Breast epithelium (tissue), 4 donors: ENCODE results near the gene MAP7D3. TPM values are rescaled to one million over a fixed set of nuclear protein-coding genes. Genes with fewer than 3 reads are reported as not detected.

Experiments used
- DNase-seq, 2 donors: peaks; one replicate each; pipeline ENCODE4 v3.0.0-alpha.2; 2019; ENCODE audit warnings: low spot score in 2 of 2
- H3K27ac ChIP-seq, 2 donors: fragments of 200-600 bp; sonication (generic) in 1 of 2; one replicate each; pipeline ENCODE4 v1.5.1; 2016 to 2019; ENCODE audit warnings: mild to moderate bottlenecking in 1 of 2
- H3K27me3 ChIP-seq, 2 donors: fragments of 200-600 bp; sonication (generic) in 1 of 2; one replicate each; pipeline versions ENCODE4 v1.5.1 to v1.6.0; 2017 to 2019; ENCODE audit warnings: control low read depth in 1 of 2, mild to moderate bottlenecking in 1 of 2
- H3K36me3 ChIP-seq: fragments of 200-600 bp; one replicate; pipeline ENCODE4 v1.5.1; 2019
- H3K4me1 ChIP-seq, 2 donors: fragments of 200-600 bp; sonication (generic); one replicate each; pipeline ENCODE4 v1.5.1; 2016 to 2019; ENCODE audit warnings: control low read depth in 1 of 2
- H3K4me3 ChIP-seq, 3 donors: fragments of 200-600 bp; sonication (generic); 1 replicate in 2 of 3; 2 replicates in 1 of 3; pipeline ENCODE4 v1.5.1; 2016 to 2019; ENCODE audit warnings: mild to moderate bottlenecking in 3 of 3, moderate library complexity in 2 of 3
- H3K9me3 ChIP-seq, 2 donors: fragments of 200-600 bp; sonication (generic) in 1 of 2; one replicate each; pipeline ENCODE4 v1.5.1; 2016 to 2019; ENCODE audit warnings: control low read depth in 1 of 2
- CTCF ChIP-seq, 3 donors: fragments of 450-650 bp; IDR thresholded peaks; one replicate each; pipeline ENCODE4 v1.5.1; 2016 to 2017; ENCODE audit warnings: antibody characterized with exemption in 3 of 3, mild to moderate bottlenecking in 3 of 3, moderate library complexity in 3 of 3
- POLR2A ChIP-seq: fragments of 450-650 bp; IDR thresholded peaks from one replicate; pipeline ENCODE4 v1.6.1; 2016; ENCODE audit warnings: antibody characterized with exemption, mild to moderate bottlenecking, moderate library complexity
- POLR2AphosphoS5 ChIP-seq, 3 donors: sonication (generic); formaldehyde crosslinking; IDR thresholded peaks; one replicate each; pipeline ENCODE4 v1.6.1; 2017; ENCODE audit warnings: antibody characterized with exemption in 3 of 3
- intact Hi-C: fragments of 100-400 bp; cut with DNase I; formaldehyde crosslinking; loops from one replicate; pipeline ENCODE4 v1.15.1; 2023; ENCODE audit warnings: low total_unique reads
- total RNA-seq, 3 donors: library from RNA; depleted of rRNA; stranded (reverse); fragments of >200 nt; gene quantifications; one replicate each; pipeline ENCODE4 v1.1.0, GENCODE V29; 2016

Gene MAP7D3
- total RNA-seq, 3 donors from 2014 or later = 10.5 to 48.5 (median 19.3) TPM

- H3K4me3 ChIP-seq = no peak overlapping the region
- intact Hi-C loops = no loop called here
- H3K27ac ChIP-seq = no peak overlapping the region
- no peaks in the 10 kb centered on the region for H3K9me3 ChIP-seq
- peaks cover 0 to 43% of the 10 kb centered on the region in 2 donors for H3K27me3 ChIP-seq
- H3K36me3 ChIP-seq = no peaks in the 10 kb centered on the region
- no peaks in the 10 kb centered on the region for H3K4me1 ChIP-seq
- TF ChIP-seq POLR2A (no peak), POLR2AphosphoS5 (IDR thresholded peaks at IDR 0.05) (no peak), CTCF (IDR thresholded peaks at IDR 0.05) (no peak)
- no peak for DNase-seq
Measured at GRCh38 chrX:136186023-136186413, 65.2 kb downstream of the MAP7D3 start.

- TF ChIP-seq CTCF (IDR thresholded peaks at IDR 0.05) = no peak
- TF ChIP-seq POLR2A = no peak
- no peak for TF ChIP-seq POLR2AphosphoS5 (IDR thresholded peaks at IDR 0.05)
- Histone ChIP-seq H3K4me3 (no peak overlapping the region), H3K27me3 (peaks cover 0 to 45% of the 10 kb centered on the region in 2 donors), H3K9me3 (no peaks in the 10 kb centered on the region), H3K27ac (no peak overlapping the region), H3K4me1 (no peaks in the 10 kb centered on the region), H3K36me3 (no peaks in the 10 kb centered on the region)
- intact Hi-C loops = no loop called here
- DNase-seq = no peak
Measured at GRCh38 chrX:136185401-136186022, 65.7 kb downstream of the MAP7D3 start.

GRCh38 chrX:136183917-136184316, 67.3 kb downstream of the MAP7D3 start:
- Histone ChIP-seq H3K4me1 (no peaks in the 10 kb centered on the region), H3K27ac (no peak overlapping the region), H3K36me3 (no peaks in the 10 kb centered on the region), H3K4me3 (no peak overlapping the region), H3K27me3 (peaks cover 0 to 37% of the 10 kb centered on the region in 2 donors), H3K9me3 (no peaks in the 10 kb centered on the region)
- intact Hi-C loops = no loop called here
- TF ChIP-seq CTCF (IDR thresholded peaks at IDR 0.05) (no peak), POLR2AphosphoS5 (IDR thresholded peaks at IDR 0.05) (no peak), POLR2A (no peak)
- DNase-seq = no peak

GRCh38 chrX:136183172-136183571, 68.0 kb downstream of the MAP7D3 start:
- no peak for TF ChIP-seq CTCF (IDR thresholded peaks at IDR 0.05)
- no peak for TF ChIP-seq POLR2AphosphoS5 (IDR thresholded peaks at IDR 0.05)
- TF ChIP-seq POLR2A = no peak
- Histone ChIP-seq H3K36me3 (no peaks in the 10 kb centered on the region), H3K9me3 (no peaks in the 10 kb centered on the region), H3K4me3 (no peak overlapping the region), H3K4me1 (no peaks in the 10 kb centered on the region), H3K27ac (no peak overlapping the region), H3K27me3 (peaks cover 0 to 33% of the 10 kb centered on the region in 2 donors)
- intact Hi-C loops = no loop called here
- DNase-seq = no peak

GRCh38 chrX:136182414-136182813, 68.8 kb downstream of the MAP7D3 start:
- Histone ChIP-seq H3K36me3 (no peaks in the 10 kb centered on the region), H3K27me3 (peaks cover 0 to 31% of the 10 kb centered on the region in 2 donors), H3K9me3 (no peaks in the 10 kb centered on the region), H3K4me1 (no peaks in the 10 kb centered on the region), H3K27ac (no peak overlapping the region), H3K4me3 (no peak overlapping the region)
- intact Hi-C loops = no loop called here
- no peak for TF ChIP-seq POLR2AphosphoS5 (IDR thresholded peaks at IDR 0.05)
- no peak for TF ChIP-seq POLR2A
- TF ChIP-seq CTCF (IDR thresholded peaks at IDR 0.05) = no peak
- DNase-seq = no peak
